Gastroesophageal sphincter (tissue), 4 donors: ENCODE results near the gene NUMA1. TPM values are rescaled to one million over a fixed set of nuclear protein-coding genes. Genes with fewer than 3 reads are reported as not detected.

Source experiments
- ATAC-seq: fragments of 150-250 bp; one replicate; pipeline ENCODE4 v1.9.1; 2016; ENCODE audit warnings: mild to moderate bottlenecking, moderate library complexity
- H3K27ac ChIP-seq, 4 donors: fragments of 200-600 bp; sonication (generic) in 3 of 4; 1 replicate in 3 of 4; 2 replicates in 1 of 4; pipeline ENCODE4 v1.5.1; 2016 to 2019
- H3K27me3 ChIP-seq: fragments of 200-600 bp; sonication (generic); one replicate; pipeline ENCODE4 v1.5.1; 2019
- H3K36me3 ChIP-seq, 2 donors: fragments of 200-600 bp; sonication (generic); one replicate each; pipeline ENCODE4 v1.5.1; 2019; ENCODE audit warnings: control low read depth in 1 of 2
- H3K4me1 ChIP-seq, 3 donors: fragments of 200-600 bp; sonication (generic); 1 replicate in 2 of 3; 2 replicates in 1 of 3; pipeline ENCODE4 v1.5.1; 2016 to 2019; ENCODE audit warnings: control low read depth in 2 of 3
- H3K4me3 ChIP-seq, 2 donors: fragments of 200-600 bp; sonication (generic); one replicate each; pipeline ENCODE4 v1.5.1; 2019; ENCODE audit warnings: mild to moderate bottlenecking in 1 of 2, moderate library complexity in 1 of 2
- H3K9me3 ChIP-seq, 3 donors: fragments of 200-600 bp; sonication (generic); one replicate each; pipeline ENCODE4 v1.5.1; 2017 to 2019; ENCODE audit warnings: control low read depth in 2 of 3
- EP300 ChIP-seq: sonication (generic); formaldehyde crosslinking; IDR thresholded peaks from one replicate; pipeline ENCODE4 v1.6.1; 2017; ENCODE audit warnings: antibody characterized with exemption, mild to moderate bottlenecking
- POLR2A ChIP-seq, 2 donors: fragments of 450-650 bp; IDR thresholded peaks; one replicate each; pipeline ENCODE4 v1.6.1; 2017; ENCODE audit warnings: antibody characterized with exemption in 2 of 2, mild to moderate bottlenecking in 2 of 2, moderate library complexity in 1 of 2
- POLR2AphosphoS5 ChIP-seq: sonication (generic); formaldehyde crosslinking; IDR thresholded peaks from one replicate; pipeline ENCODE4 v1.6.1; 2017; ENCODE audit warnings: antibody characterized with exemption
- WGBS, 2 donors: methylation state at CpG; one replicate each; pipeline ENCODE4 v1.1.5; 2018; ENCODE audit warnings: low coverage in 1 of 2; 5-methylcytosine and 5-hydroxymethylcytosine counted together
- total RNA-seq, 4 donors: library from RNA; depleted of rRNA; stranded (reverse); fragments of >200 nt; gene quantifications; one replicate each; pipeline ENCODE4 v1.1.0, GENCODE V29; 2016
- TF ChIP-seq, protein P1 (sequence below), 4 experiments: fragments of 200-600 bp in 2 of 4; fragments of 450-650 bp in 2 of 4; sonication (generic) in 1 of 4; IDR thresholded peaks; one replicate each; pipeline ENCODE4 v1.5.1; 2017 to 2019; ENCODE audit warnings: antibody characterized with exemption in 4 of 4, mild to moderate bottlenecking in 2 of 4, moderate library complexity in 2 of 4

NUMA1 gene
- total RNA-seq, 4 donors from 2014 or later: 235 to 370 (median 290) TPM

DNA sequence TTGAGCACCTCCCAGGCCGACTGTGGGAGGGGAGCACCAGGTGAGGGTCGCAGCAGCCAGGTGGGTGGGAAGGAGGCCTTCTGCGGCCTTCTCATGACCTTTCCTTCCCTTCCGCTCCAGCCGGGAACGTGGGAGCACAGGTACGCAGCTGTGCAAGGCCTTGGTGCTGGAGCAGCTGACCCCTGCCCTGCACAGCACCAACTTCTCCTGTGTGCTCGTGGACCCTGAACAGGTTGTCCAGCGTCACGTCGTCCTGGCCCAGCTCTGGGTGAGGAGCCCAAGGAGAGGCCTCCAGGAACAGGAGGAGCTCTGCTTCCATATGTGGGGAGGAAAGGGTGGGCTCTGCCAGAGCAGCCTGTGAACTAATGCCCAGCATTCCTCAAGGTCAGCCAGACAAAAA is 79.1 kb downstream of the NUMA1 start:
- TF ChIP-seq, protein P1, sequence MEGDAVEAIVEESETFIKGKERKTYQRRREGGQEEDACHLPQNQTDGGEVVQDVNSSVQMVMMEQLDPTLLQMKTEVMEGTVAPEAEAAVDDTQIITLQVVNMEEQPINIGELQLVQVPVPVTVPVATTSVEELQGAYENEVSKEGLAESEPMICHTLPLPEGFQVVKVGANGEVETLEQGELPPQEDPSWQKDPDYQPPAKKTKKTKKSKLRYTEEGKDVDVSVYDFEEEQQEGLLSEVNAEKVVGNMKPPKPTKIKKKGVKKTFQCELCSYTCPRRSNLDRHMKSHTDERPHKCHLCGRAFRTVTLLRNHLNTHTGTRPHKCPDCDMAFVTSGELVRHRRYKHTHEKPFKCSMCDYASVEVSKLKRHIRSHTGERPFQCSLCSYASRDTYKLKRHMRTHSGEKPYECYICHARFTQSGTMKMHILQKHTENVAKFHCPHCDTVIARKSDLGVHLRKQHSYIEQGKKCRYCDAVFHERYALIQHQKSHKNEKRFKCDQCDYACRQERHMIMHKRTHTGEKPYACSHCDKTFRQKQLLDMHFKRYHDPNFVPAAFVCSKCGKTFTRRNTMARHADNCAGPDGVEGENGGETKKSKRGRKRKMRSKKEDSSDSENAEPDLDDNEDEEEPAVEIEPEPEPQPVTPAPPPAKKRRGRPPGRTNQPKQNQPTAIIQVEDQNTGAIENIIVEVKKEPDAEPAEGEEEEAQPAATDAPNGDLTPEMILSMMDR (IDR thresholded peaks at IDR 0.05): no peak
- TF ChIP-seq POLR2AphosphoS5 (no peak), POLR2A (IDR thresholded peaks at IDR 0.05) (no peak), EP300 (no peak)
- Histone ChIP-seq H3K4me3 (no peak overlapping the region), H3K36me3 (peaks cover 0 to 67% of the 10 kb centered on the region in 2 donors), H3K27me3 (no peaks in the 10 kb centered on the region), H3K9me3 (no peaks in the 10 kb centered on the region), H3K27ac (peak overlapping the region in 3 of 4 donors; percentile 61 to 77 (median 68)), H3K4me1 (peaks cover 5 to 61% (median 7%) of the 10 kb centered on the region in 3 donors)
- no peak for ATAC-seq
- no CpG with 5 or more reads among the region's 11 CpGs for WGBS, 2 donors

DNA sequence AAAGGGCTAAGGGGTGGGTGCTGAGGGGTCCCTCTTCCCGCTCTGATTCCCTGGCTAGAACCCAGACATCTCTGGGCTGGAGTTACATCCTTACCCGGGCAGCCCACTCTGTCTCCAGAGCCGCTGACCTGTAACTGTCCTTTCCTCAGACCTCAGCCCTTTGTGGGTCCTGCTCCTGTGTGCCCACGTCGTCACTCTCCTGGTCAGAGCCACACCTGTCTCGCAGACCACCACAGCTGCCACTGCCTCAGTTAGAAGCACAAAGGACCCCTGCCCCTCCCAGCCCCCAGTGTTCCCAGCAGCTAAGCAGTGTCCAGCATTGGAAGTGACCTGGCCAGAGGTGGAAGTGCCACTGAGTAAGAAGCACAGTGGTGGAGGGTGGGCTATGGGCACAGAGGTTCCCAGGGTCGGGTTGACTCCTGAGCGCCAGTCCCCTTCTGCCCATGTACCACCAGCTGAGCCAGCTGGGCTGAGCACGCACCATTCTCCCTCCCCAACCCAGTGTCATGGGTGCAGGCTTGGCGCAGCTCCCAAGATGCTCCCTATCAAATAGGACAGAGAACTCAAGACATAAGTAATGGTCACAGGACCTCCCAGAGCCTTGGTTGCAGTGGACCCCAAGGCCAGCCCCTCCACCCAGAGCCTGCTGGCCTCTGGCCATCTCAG is 80.0 kb downstream of the NUMA1 start:
- no peaks in the 10 kb centered on the region for H3K9me3 ChIP-seq
- peaks cover 0 to 67% of the 10 kb centered on the region in 2 donors for H3K36me3 ChIP-seq
- no peaks in the 10 kb centered on the region for H3K27me3 ChIP-seq
- peak overlapping the region in 3 of 4 donors; percentile 61 to 77 (median 68) for H3K27ac ChIP-seq
- WGBS, 2 donors: 67% methylated on average over 1 of the region's 10 CpGs; no CpG with 5 or more reads in 1 of the 2 donors
- TF ChIP-seq, protein P1 (IDR thresholded peaks at IDR 0.05): no peak
- TF ChIP-seq POLR2AphosphoS5: no peak
- TF ChIP-seq POLR2A (IDR thresholded peaks at IDR 0.05): no peak
- no peak for TF ChIP-seq EP300
- peaks cover 5 to 55% (median 7%) of the 10 kb centered on the region in 3 donors for H3K4me1 ChIP-seq
- no peak for ATAC-seq
- no peak overlapping the region for H3K4me3 ChIP-seq

- Histone ChIP-seq H3K9me3 (no peaks in the 10 kb centered on the region), H3K27me3 (no peaks in the 10 kb centered on the region), H3K4me3 (peak overlapping the region in 1 of 2 donors; percentile 25), H3K27ac (peak overlapping the region in 3 of 4 donors; percentile 61 to 77 (median 68)), H3K36me3 (peaks cover 0 to 63% of the 10 kb centered on the region in 2 donors), H3K4me1 (peaks cover 5 to 50% (median 7%) of the 10 kb centered on the region in 3 donors)
- no peak for TF ChIP-seq EP300
- TF ChIP-seq, protein P1 (IDR thresholded peaks at IDR 0.05): no peak
- TF ChIP-seq POLR2A (IDR thresholded peaks at IDR 0.05): no peak
- no peak for TF ChIP-seq POLR2AphosphoS5
- peak; percentile 8 for ATAC-seq
- 46% methylated on average over 6 of the region's 8 CpGs; no CpG with 5 or more reads in 1 of the 2 donors for WGBS, 2 donors
Observed at GRCh38 chr11:71999798-72000197, 80.5 kb downstream of the NUMA1 start.

DNA sequence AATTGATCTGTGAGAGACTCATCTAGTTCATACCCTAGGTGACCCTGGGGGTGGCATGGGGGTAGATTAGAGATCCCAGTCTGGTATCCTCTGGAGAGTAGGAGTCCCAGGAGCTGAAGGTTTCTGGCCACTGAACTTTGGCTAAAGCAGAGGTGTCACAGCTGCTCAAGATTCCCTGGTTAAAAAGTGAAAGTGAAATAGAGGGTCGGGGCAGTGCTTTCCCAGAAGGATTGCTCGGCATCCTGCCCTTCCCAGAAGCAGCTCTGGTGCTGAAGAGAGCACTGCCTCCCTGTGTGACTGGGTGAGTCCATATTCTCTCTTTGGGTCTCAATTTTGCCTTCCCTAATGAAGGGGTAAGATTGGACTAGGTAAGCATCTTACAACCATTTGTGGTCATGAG is 81.0 kb downstream of the NUMA1 start:
- WGBS, 2 donors: 0 to 17% methylated on average over 2 of the region's 2 CpGs
- H3K4me1 ChIP-seq: peaks cover 5 to 46% (median 7%) of the 10 kb centered on the region in 3 donors
- H3K27ac ChIP-seq: peak overlapping the region; percentile 16 to 77 (median 64)
- H3K27me3 ChIP-seq: no peaks in the 10 kb centered on the region
- TF ChIP-seq POLR2A (IDR thresholded peaks at IDR 0.05): no peak
- peak; percentile 71 for TF ChIP-seq POLR2AphosphoS5
- TF ChIP-seq, protein P1 (IDR thresholded peaks at IDR 0.05): no peak
- no peaks in the 10 kb centered on the region for H3K9me3 ChIP-seq
- H3K36me3 ChIP-seq: peaks cover 0 to 58% of the 10 kb centered on the region in 2 donors
- ATAC-seq: peak; percentile 67
- H3K4me3 ChIP-seq: peak overlapping the region in 1 of 2 donors; percentile 25
